Endothelial cell of umbilical vein (primary cell): Measurements from ENCODE around the gene CS. TPM values are rescaled to one million over a fixed set of nuclear protein-coding genes. Genes with fewer than 3 reads are reported as not detected.

Source experiments
- BruUV-seq: library from RNA; stranded (reverse); fragments of 400-500 nt; replicated peaks from 2 replicates; lab custom pipeline; 2021; lab: Mats Ljungman, UMichigan
- CTCF ChIA-PET: fragments of 300-600, 350-600 bp; sonication (Branson Sonifier 250); formaldehyde crosslinking; loops from one replicate; lab custom pipeline; 2021; ENCODE audit warnings: antibody characterized with exemption, inconsistent platforms; lab: Charles Lee
- POLR2A ChIA-PET: fragments of 300-600, 350-600 bp; sonication (Branson Sonifier 250); formaldehyde crosslinking; loops from one replicate; lab custom pipeline; 2021; ENCODE audit warnings: antibody characterized with exemption, inconsistent platforms; lab: Charles Lee
- DNase-seq: peaks from one replicate; pipeline ENCODE4 v3.0.0-alpha.2; 2011; ENCODE audit warnings: low read depth, low spot score
- FAIRE-seq: peaks from 2 replicates; lab custom pipeline; 2011; peaks lifted over from hg19 to GRCh38; lab: Jason Lieb, UNC
- H2AFZ ChIP-seq: 2 replicates; pipeline ENCODE4 v1.6.0; 2012; ENCODE audit warnings: low read depth, low read length, control low read depth, inconsistent platforms
- H3K27ac ChIP-seq: 2 replicates; pipeline ENCODE4 v1.5.1; 2011; ENCODE audit warnings: low read depth, mild to moderate bottlenecking, control low read depth, low read length, moderate library complexity; ENCODE audit not compliant: insufficient read depth
- H3K27me3 ChIP-seq, 2 experiments: 2 replicates each; pipeline versions ENCODE4 v1.6.0 to v1.6.1; 2011; ENCODE audit warnings: low read length in 2 of 2, mixed read lengths in 1 of 2; ENCODE audit not compliant: control insufficient read depth in 2 of 2, insufficient read depth in 2 of 2
- H3K36me3 ChIP-seq, 2 experiments: 2 replicates in 1 of 2; 3 replicates in 1 of 2; pipeline ENCODE4 v1.5.1; 2011; ENCODE audit warnings: low read length in 2 of 2, mild to moderate bottlenecking in 1 of 2, moderate library complexity in 1 of 2; ENCODE audit not compliant: control insufficient read depth in 2 of 2, insufficient read depth in 2 of 2; ENCODE audit errors: extremely low read depth in 1 of 2
- H3K4me1 ChIP-seq: 3 replicates; pipeline ENCODE4 v1.5.1; 2011; ENCODE audit warnings: mild to moderate bottlenecking, low read length; ENCODE audit not compliant: control insufficient read depth, insufficient read depth; ENCODE audit errors: extremely low read depth
- H3K4me2 ChIP-seq: 2 replicates; pipeline ENCODE4 v1.6.1; 2011; ENCODE audit warnings: low read length, control low read depth, mixed read lengths; ENCODE audit not compliant: insufficient read depth
- H3K4me3 ChIP-seq, 3 experiments: fragments of 200-600 bp in 1 of 3; sonication (generic), shearing (Covaris generic) in 1 of 3; replicated peaks in 1 of 3; 2 replicates each; pipeline ENCODE4 v1.5.1; 2011 to 2016; ENCODE audit warnings: control low read depth in 3 of 3, low read length in 3 of 3, mild to moderate bottlenecking in 2 of 3, inconsistent platforms in 1 of 3, low read depth in 1 of 3, moderate library complexity in 1 of 3; ENCODE audit not compliant: insufficient read depth in 1 of 3
- H3K79me2 ChIP-seq: 2 replicates; pipeline ENCODE4 v1.6.0; 2012; ENCODE audit warnings: low read length, inconsistent platforms; ENCODE audit not compliant: control insufficient read depth, insufficient read depth
- H3K9ac ChIP-seq: replicated peaks from 2 replicates; pipeline ENCODE3; 2011; ENCODE audit warnings: low read length, control low read depth; ENCODE audit not compliant: insufficient read depth; ENCODE audit errors: extremely low read depth
- H3K9me1 ChIP-seq: replicated peaks from 3 replicates; pipeline ENCODE4 v1.6.0; 2011; ENCODE audit warnings: mild to moderate bottlenecking, low read length; ENCODE audit not compliant: control insufficient read depth, insufficient read depth; ENCODE audit errors: extremely low read depth
- H3K9me3 ChIP-seq: replicated peaks from 2 replicates; pipeline ENCODE4 v1.5.1; 2012; ENCODE audit warnings: low read length, inconsistent platforms; ENCODE audit not compliant: control insufficient read depth, insufficient read depth
- H4K20me1 ChIP-seq: replicated peaks from 2 replicates; pipeline ENCODE3; 2011; ENCODE audit warnings: mild to moderate bottlenecking, low read length; ENCODE audit not compliant: control insufficient read depth, insufficient read depth; ENCODE audit errors: extremely low read depth
- EZH2 ChIP-seq: IDR thresholded peaks from 2 replicates; pipeline ENCODE4 v1.6.1; 2012; ENCODE audit warnings: borderline replicate concordance, low read depth, mild to moderate bottlenecking, moderate library complexity, low read length, inconsistent platforms; ENCODE audit not compliant: severe bottlenecking
- FOS ChIP-seq: IDR thresholded peaks from 2 replicates; pipeline ENCODE4 v1.6.1; 2011; ENCODE audit warnings: mild to moderate bottlenecking, low read length, moderate library complexity, borderline replicate concordance; ENCODE audit not compliant: insufficient read depth
- GATA2 ChIP-seq: IDR thresholded peaks from 2 replicates; pipeline ENCODE4 v1.7.0; 2011; ENCODE audit warnings: low read depth, mild to moderate bottlenecking, moderate library complexity, mixed read lengths, low read length; ENCODE audit not compliant: insufficient read length, insufficient read depth
- POLR2A ChIP-seq: IDR thresholded peaks from 2 replicates; pipeline ENCODE4 v1.6.1; 2012; ENCODE audit warnings: low read depth, mild to moderate bottlenecking, control low read depth, low read length
- POLR2AphosphoS5 ChIP-seq: IDR thresholded peaks from 2 replicates; pipeline ENCODE4 v1.6.1; 2012; ENCODE audit warnings: low read depth, mild to moderate bottlenecking, control low read depth, low read length, moderate library complexity; ENCODE audit not compliant: insufficient read depth
- dilution Hi-C: fragments of 300-500 bp; cut with MboI; formaldehyde crosslinking; loops from one replicate; pipeline ENCODE4 v1.15.0; 2019; ENCODE audit warnings: low sequenced_read_pairs; ENCODE audit not compliant: extremely low pct_ligation_motif_present
- intact Hi-C: fragments of 100-400 bp; cut with micrococcal nuclease; formaldehyde crosslinking; loops from one replicate; pipeline ENCODE4 v1.10.0; 2022
- polyA plus RNA-seq, 4 experiments: library from polyadenylated mRNA; depleted of rRNA in 3 of 4; stranded (reverse) in 3 of 4; unstranded in 1 of 4; fragments of >200 nt; gene quantifications; 2 replicates each; pipeline versions ENCODE4 v1.2.1 to v1.2.3, GENCODE V29; 2011 to 2012; ENCODE audit warnings: missing spikeins in 1 of 4
- total RNA-seq: library from RNA; stranded (reverse); gene quantifications from 2 replicates; pipeline ENCODE4 v1.2.3, GENCODE V29; 2021
- TF ChIP-seq, protein P1 (sequence below), 2 donors: IDR thresholded peaks; 1 replicate in 1 of 2; 2 replicates in 1 of 2; pipeline ENCODE4 v1.5.1; 2011; ENCODE audit warnings: low read length in 2 of 2, mild to moderate bottlenecking in 2 of 2, moderate library complexity in 2 of 2, control low read depth in 1 of 2, inconsistent platforms in 1 of 2, low read depth in 1 of 2; ENCODE audit not compliant: insufficient read depth in 1 of 2; ENCODE audit errors: extremely low read depth in 1 of 2

The CS gene
- total and polyA plus RNA-seq, 2 donors (not counting 3 experiments of a cell fraction or from before 2014, with no cell fraction given) = 129 to 312 TPM

- Histone ChIP-seq H3K36me3 (no peaks in the 10 kb centered on the region), H3K79me2 (no peaks in the 10 kb centered on the region), H3K27me3 (no peaks in the 10 kb centered on the region), H3K4me3 (no peak overlapping the region), H3K9me1 (no peaks in the 10 kb centered on the region), H3K27ac (no peak overlapping the region), H3K9ac (no peak overlapping the region), H3K4me1 (no peaks in the 10 kb centered on the region), H4K20me1 (no peaks in the 10 kb centered on the region), H2AFZ (no peak overlapping the region), H3K4me2 (no peak overlapping the region), H3K9me3 (no peaks in the 10 kb centered on the region)
- dilution Hi-C loops (no loop called here), intact Hi-C loops (no loop called here)
- ChIA-PET POLR2A (interaction anchor here (0.6 to 0.7 kb wide), 2 partner anchors 11 to 32 kb away, joined by 4 to 5 read pairs; no protein-coding TSS in a partner anchor), CTCF (no interaction called here)
- DNase-seq = no peak
- no peak for FAIRE-seq
- no TSS peak for BruUV-seq
- TF ChIP-seq FOS (no peak), EZH2 (no peak), POLR2AphosphoS5 (no peak), POLR2A (no peak)
- TF ChIP-seq, protein P1, sequence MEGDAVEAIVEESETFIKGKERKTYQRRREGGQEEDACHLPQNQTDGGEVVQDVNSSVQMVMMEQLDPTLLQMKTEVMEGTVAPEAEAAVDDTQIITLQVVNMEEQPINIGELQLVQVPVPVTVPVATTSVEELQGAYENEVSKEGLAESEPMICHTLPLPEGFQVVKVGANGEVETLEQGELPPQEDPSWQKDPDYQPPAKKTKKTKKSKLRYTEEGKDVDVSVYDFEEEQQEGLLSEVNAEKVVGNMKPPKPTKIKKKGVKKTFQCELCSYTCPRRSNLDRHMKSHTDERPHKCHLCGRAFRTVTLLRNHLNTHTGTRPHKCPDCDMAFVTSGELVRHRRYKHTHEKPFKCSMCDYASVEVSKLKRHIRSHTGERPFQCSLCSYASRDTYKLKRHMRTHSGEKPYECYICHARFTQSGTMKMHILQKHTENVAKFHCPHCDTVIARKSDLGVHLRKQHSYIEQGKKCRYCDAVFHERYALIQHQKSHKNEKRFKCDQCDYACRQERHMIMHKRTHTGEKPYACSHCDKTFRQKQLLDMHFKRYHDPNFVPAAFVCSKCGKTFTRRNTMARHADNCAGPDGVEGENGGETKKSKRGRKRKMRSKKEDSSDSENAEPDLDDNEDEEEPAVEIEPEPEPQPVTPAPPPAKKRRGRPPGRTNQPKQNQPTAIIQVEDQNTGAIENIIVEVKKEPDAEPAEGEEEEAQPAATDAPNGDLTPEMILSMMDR (IDR thresholded peaks at IDR 0.05; ENCODE audit: extremely low read depth in 1 of 2, insufficient read depth in 1 of 2, low read depth in 1 of 2, low read length in 2 of 2) = no peak
Observed at GRCh38 chr12:56321027-56321426, 20.9 kb upstream of the CS start.

DNA sequence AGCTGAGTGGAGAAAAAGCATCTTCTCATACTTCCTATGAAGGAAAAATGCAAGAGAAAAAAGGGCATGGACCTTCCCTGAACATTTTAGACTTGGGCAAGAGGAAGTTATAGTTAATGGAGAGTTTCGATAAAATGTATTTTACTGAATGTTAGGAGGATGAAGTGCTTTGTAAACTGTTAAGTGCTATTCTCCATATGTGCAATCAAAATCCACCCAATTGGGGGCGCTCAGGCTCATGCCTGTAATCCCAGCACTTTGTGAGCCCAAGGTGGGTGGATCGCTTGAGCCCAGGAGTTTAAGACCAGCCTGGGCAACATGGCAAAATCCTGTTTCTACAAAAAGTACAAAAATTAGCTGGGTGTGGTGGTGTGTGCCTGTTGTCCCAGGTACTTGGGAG is 17.5 kb upstream of the CS start:
- no TSS peak for BruUV-seq
- no peak overlapping the region for H3K4me2 ChIP-seq
- intact Hi-C loops (no loop called here), dilution Hi-C loops (no loop called here)
- no peaks in the 10 kb centered on the region for H3K27me3 ChIP-seq
- no peak overlapping the region for H2AFZ ChIP-seq
- CTCF ChIA-PET = interaction anchor here (4.5 kb wide), 1 partner anchor 145 kb away, joined by 60 read pairs; no protein-coding TSS in a partner anchor
- peaks cover 13% of the 10 kb centered on the region for H3K79me2 ChIP-seq
- no peaks in the 10 kb centered on the region for H3K9me1 ChIP-seq
- FAIRE-seq (no peak), DNase-seq (no peak)
- POLR2A ChIA-PET = no interaction called here
- no peak overlapping the region for H3K27ac ChIP-seq
- H3K9me3 ChIP-seq = no peaks in the 10 kb centered on the region
- H3K36me3 ChIP-seq = no peaks in the 10 kb centered on the region
- TF ChIP-seq GATA2 = no peak
- no peak for TF ChIP-seq POLR2AphosphoS5
- TF ChIP-seq EZH2 = no peak
- TF ChIP-seq POLR2A = no peak
- no peak overlapping the region for H3K9ac ChIP-seq
- H4K20me1 ChIP-seq = no peaks in the 10 kb centered on the region
- H3K4me1 ChIP-seq = peaks cover 9% of the 10 kb centered on the region
- H3K4me3 ChIP-seq = no peak overlapping the region
